ENCODE data around the gene UBE3B.
"Not testable (repeated sequence)": the region's sequence is repeated elsewhere in the genome, so short reads cannot be mapped to it uniquely, and the experiment has no call there.

UBE3B gene

GRCh38 chr12:109463756-109464155 lies 13.7 kb upstream of the UBE3B start:
- peaks cover 47% of the 10 kb centered on the region for H3K36me3 ChIP-seq (ENCODE audit: insufficient read depth, low read length)
- H3K27ac ChIP-seq (ENCODE audit: low read depth, low read length): peak overlapping the region; percentile 98
- WGBS: 72% methylated on average over 5 of the region's 5 CpGs
- peak overlapping the region; percentile 48 for H3K9ac ChIP-seq (ENCODE audit: low read depth, low read length)
- peaks cover 67% of the 10 kb centered on the region for H3K4me1 ChIP-seq (ENCODE audit: insufficient read depth, low read length)
- peak overlapping the region; percentile 0; the same call in 1 of the 2 replicates for H3K4me3 ChIP-seq (ENCODE audit: low read length)
- no peaks in the 10 kb centered on the region for H3K9me3 ChIP-seq (ENCODE audit: insufficient read depth, low read depth, low read length)
- no peaks in the 10 kb centered on the region for H3K27me3 ChIP-seq (ENCODE audit: insufficient read depth, low read length)

GRCh38 chr12:109464642-109465351 lies 12.6 kb upstream of the UBE3B start:
- Histone ChIP-seq H3K9me3 (ENCODE audit: insufficient read depth, low read depth, low read length) (no peaks in the 10 kb centered on the region), H3K9ac (ENCODE audit: low read depth, low read length) (no peak overlapping the region), H3K4me1 (ENCODE audit: insufficient read depth, low read length) (peaks cover 58% of the 10 kb centered on the region), H3K4me3 (ENCODE audit: low read length) (no peak overlapping the region), H3K27ac (ENCODE audit: low read depth, low read length) (no peak overlapping the region), H3K27me3 (ENCODE audit: insufficient read depth, low read length) (no peaks in the 10 kb centered on the region), H3K36me3 (ENCODE audit: insufficient read depth, low read length) (peaks cover 55% of the 10 kb centered on the region)
- WGBS: 96% methylated on average over 14 of the region's 14 CpGs

- Histone ChIP-seq H3K36me3 (ENCODE audit: insufficient read depth, low read length) (peaks cover 61% of the 10 kb centered on the region), H3K4me1 (ENCODE audit: insufficient read depth, low read length) (peaks cover 43% of the 10 kb centered on the region)
- 94% methylated on average over 2 of the region's 2 CpGs for WGBS
These were observed 11.1 kb upstream of the UBE3B start for GRCh38 chr12:109466305-109466704.

GRCh38 chr12:109466821-109467220 lies 10.6 kb upstream of the UBE3B start:
- H3K4me1 ChIP-seq (ENCODE audit: insufficient read depth, low read length): peaks cover 38% of the 10 kb centered on the region
- H3K27ac ChIP-seq (ENCODE audit: low read depth, low read length): no peak overlapping the region
- 93% methylated on average over 3 of the region's 3 CpGs for WGBS
- H3K4me3 ChIP-seq (ENCODE audit: low read length): no peak overlapping the region
- peaks cover 63% of the 10 kb centered on the region for H3K36me3 ChIP-seq (ENCODE audit: insufficient read depth, low read length)
- no peak overlapping the region for H3K9ac ChIP-seq (ENCODE audit: low read depth, low read length)
- no peaks in the 10 kb centered on the region for H3K9me3 ChIP-seq (ENCODE audit: insufficient read depth, low read depth, low read length)
- H3K27me3 ChIP-seq (ENCODE audit: insufficient read depth, low read length): no peaks in the 10 kb centered on the region

More at GRCh38 chr12:109466305-109466704, 11.1 kb upstream of the UBE3B start:
- no peaks in the 10 kb centered on the region for H3K27me3 ChIP-seq (ENCODE audit: insufficient read depth, low read length)
- no peak overlapping the region for H3K27ac ChIP-seq (ENCODE audit: low read depth, low read length)
- no peaks in the 10 kb centered on the region for H3K9me3 ChIP-seq (ENCODE audit: insufficient read depth, low read depth, low read length)
- no peak overlapping the region for H3K9ac ChIP-seq (ENCODE audit: low read depth, low read length)
- no peak overlapping the region for H3K4me3 ChIP-seq (ENCODE audit: low read length)

GRCh38 chr12:109467978-109468676 lies 9.3 kb upstream of the UBE3B start:
- H3K36me3 ChIP-seq (ENCODE audit: insufficient read depth, low read length): peaks cover 71% of the 10 kb centered on the region
- H3K4me1 ChIP-seq (ENCODE audit: insufficient read depth, low read length): peaks cover 25% of the 10 kb centered on the region
- 80% methylated on average over 7 of the region's 8 CpGs for WGBS

GRCh38 chr12:109469517-109469916 lies 7.9 kb upstream of the UBE3B start:
- 96% methylated on average over 10 of the region's 10 CpGs for WGBS
- H3K9me3 ChIP-seq (ENCODE audit: insufficient read depth, low read depth, low read length): no peaks in the 10 kb centered on the region
- H3K36me3 ChIP-seq (ENCODE audit: insufficient read depth, low read length): peaks cover 74% of the 10 kb centered on the region
- H3K4me3 ChIP-seq (ENCODE audit: low read length): no peak overlapping the region
- H3K27me3 ChIP-seq (ENCODE audit: insufficient read depth, low read length): no peaks in the 10 kb centered on the region
- H3K4me1 ChIP-seq (ENCODE audit: insufficient read depth, low read length): peaks cover 11% of the 10 kb centered on the region; the same call in 1 of the 2 replicates
- no peak overlapping the region for H3K9ac ChIP-seq (ENCODE audit: low read depth, low read length)
- no peak overlapping the region for H3K27ac ChIP-seq (ENCODE audit: low read depth, low read length)

More at GRCh38 chr12:109467978-109468676, 9.3 kb upstream of the UBE3B start:
- Histone ChIP-seq H3K4me3 (ENCODE audit: low read length) (no peak overlapping the region), H3K27ac (ENCODE audit: low read depth, low read length) (no peak overlapping the region), H3K9me3 (ENCODE audit: insufficient read depth, low read depth, low read length) (no peaks in the 10 kb centered on the region), H3K27me3 (ENCODE audit: insufficient read depth, low read length) (no peaks in the 10 kb centered on the region), H3K9ac (ENCODE audit: low read depth, low read length) (no peak overlapping the region)

GRCh38 chr12:109473006-109473405 lies 4.4 kb upstream of the UBE3B start:
- no peak overlapping the region for H3K27ac ChIP-seq (ENCODE audit: low read depth, low read length)
- no peaks in the 10 kb centered on the region for H3K27me3 ChIP-seq (ENCODE audit: insufficient read depth, low read length)
- no peak overlapping the region for H3K4me3 ChIP-seq (ENCODE audit: low read length)
- H3K36me3 ChIP-seq (ENCODE audit: insufficient read depth, low read length): peaks cover 42% of the 10 kb centered on the region
- H3K9me3 ChIP-seq (ENCODE audit: insufficient read depth, low read depth, low read length): no peaks in the 10 kb centered on the region
- H3K9ac ChIP-seq (ENCODE audit: low read depth, low read length): no peak overlapping the region
- H3K4me1 ChIP-seq (ENCODE audit: insufficient read depth, low read length): peaks cover 9% of the 10 kb centered on the region; the same call in 1 of the 2 replicates
- 93% methylated on average over 3 of the region's 3 CpGs for WGBS

GRCh38 chr12:109473526-109474270 lies 3.7 kb upstream of the UBE3B start:
- H3K27ac ChIP-seq (ENCODE audit: low read depth, low read length); H3K27me3 ChIP-seq (ENCODE audit: insufficient read depth, low read length); H3K9me3 ChIP-seq (ENCODE audit: insufficient read depth, low read depth, low read length); H3K9ac ChIP-seq (ENCODE audit: low read depth, low read length); H3K4me1 ChIP-seq (ENCODE audit: insufficient read depth, low read length); H3K4me3 ChIP-seq (ENCODE audit: low read length): not testable (repeated sequence)
- peaks cover 38% of the 10 kb centered on the region for H3K36me3 ChIP-seq (ENCODE audit: insufficient read depth, low read length)
- 94% methylated on average over 16 of the region's 16 CpGs for WGBS

GRCh38 chr12:109475121-109475520 lies 2.3 kb upstream of the UBE3B start:
- Histone ChIP-seq H3K27ac (ENCODE audit: low read depth, low read length) (no peak overlapping the region), H3K4me3 (ENCODE audit: low read length) (no peak overlapping the region), H3K9me3 (ENCODE audit: insufficient read depth, low read depth, low read length) (no peaks in the 10 kb centered on the region), H3K27me3 (ENCODE audit: insufficient read depth, low read length) (no peaks in the 10 kb centered on the region), H3K9ac (ENCODE audit: low read depth, low read length) (no peak overlapping the region), H3K4me1 (ENCODE audit: insufficient read depth, low read length) (peaks cover 7% of the 10 kb centered on the region; the same call in 1 of the 2 replicates), H3K36me3 (ENCODE audit: insufficient read depth, low read length) (peaks cover 24% of the 10 kb centered on the region)
- 93% methylated on average over 7 of the region's 7 CpGs for WGBS

- Histone ChIP-seq H3K27me3 (ENCODE audit: insufficient read depth, low read length) (no peaks in the 10 kb centered on the region), H3K27ac (ENCODE audit: low read depth, low read length) (peak overlapping the region; percentile 98; the same call in 1 of the 2 replicates), H3K4me1 (ENCODE audit: insufficient read depth, low read length) (peaks cover 7% of the 10 kb centered on the region; the same call in 1 of the 2 replicates), H3K9ac (ENCODE audit: low read depth, low read length) (peak overlapping the region; percentile 96), H3K4me3 (ENCODE audit: low read length) (peak overlapping the region; percentile 93), H3K36me3 (ENCODE audit: insufficient read depth, low read length) (peaks cover 14% of the 10 kb centered on the region), H3K9me3 (ENCODE audit: insufficient read depth, low read depth, low read length) (no peaks in the 10 kb centered on the region)
- WGBS: 17% methylated on average over 19 of the region's 19 CpGs
These were observed 1.2 kb upstream of the UBE3B start for GRCh38 chr12:109475993-109476806.

Measured in HUES64 (cell line).